Suprapubic skin (tissue), 3 donors: ENCODE data around the gene ERCC1.

Experiments
- POLR2A ChIP-seq, 2 donors: fragments of 450-650 bp; IDR thresholded peaks; one replicate each; pipeline ENCODE4 v1.6.1; 2017; ENCODE audit warnings: antibody characterized with exemption in 2 of 2, mild to moderate bottlenecking in 2 of 2, moderate library complexity in 2 of 2
- TF ChIP-seq, protein P1 (sequence below), 2 donors: fragments of 200-600 bp in 1 of 2; fragments of 450-650 bp in 1 of 2; sonication (generic) in 1 of 2; IDR thresholded peaks; one replicate each; pipeline ENCODE4 v1.5.1; 2016 to 2019; ENCODE audit warnings: antibody characterized with exemption in 2 of 2, mild to moderate bottlenecking in 1 of 2, moderate library complexity in 1 of 2

DNA sequence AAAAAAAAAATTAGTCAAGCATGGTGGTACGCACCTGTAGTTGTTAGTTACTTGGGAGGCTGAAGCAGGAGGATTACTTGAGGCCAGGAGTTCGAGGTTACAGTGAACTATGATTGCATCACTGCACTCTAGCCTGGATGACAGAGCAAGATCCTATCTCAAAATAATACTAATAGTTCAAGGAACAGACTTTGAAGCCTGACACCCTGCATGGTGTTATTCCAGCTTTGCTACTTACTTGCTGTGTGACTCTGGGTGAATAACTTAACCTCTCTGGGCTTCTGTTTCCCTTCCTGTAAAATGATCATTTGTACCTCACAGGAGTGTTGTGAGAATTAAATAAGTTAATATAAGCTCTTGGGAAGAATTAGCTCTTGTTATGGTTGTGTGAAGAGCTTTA, 40.6 kb upstream of the ERCC1 start:
- TF ChIP-seq, protein P1, sequence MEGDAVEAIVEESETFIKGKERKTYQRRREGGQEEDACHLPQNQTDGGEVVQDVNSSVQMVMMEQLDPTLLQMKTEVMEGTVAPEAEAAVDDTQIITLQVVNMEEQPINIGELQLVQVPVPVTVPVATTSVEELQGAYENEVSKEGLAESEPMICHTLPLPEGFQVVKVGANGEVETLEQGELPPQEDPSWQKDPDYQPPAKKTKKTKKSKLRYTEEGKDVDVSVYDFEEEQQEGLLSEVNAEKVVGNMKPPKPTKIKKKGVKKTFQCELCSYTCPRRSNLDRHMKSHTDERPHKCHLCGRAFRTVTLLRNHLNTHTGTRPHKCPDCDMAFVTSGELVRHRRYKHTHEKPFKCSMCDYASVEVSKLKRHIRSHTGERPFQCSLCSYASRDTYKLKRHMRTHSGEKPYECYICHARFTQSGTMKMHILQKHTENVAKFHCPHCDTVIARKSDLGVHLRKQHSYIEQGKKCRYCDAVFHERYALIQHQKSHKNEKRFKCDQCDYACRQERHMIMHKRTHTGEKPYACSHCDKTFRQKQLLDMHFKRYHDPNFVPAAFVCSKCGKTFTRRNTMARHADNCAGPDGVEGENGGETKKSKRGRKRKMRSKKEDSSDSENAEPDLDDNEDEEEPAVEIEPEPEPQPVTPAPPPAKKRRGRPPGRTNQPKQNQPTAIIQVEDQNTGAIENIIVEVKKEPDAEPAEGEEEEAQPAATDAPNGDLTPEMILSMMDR (IDR thresholded peaks at IDR 0.05) = no peak
- no peak for TF ChIP-seq POLR2A (IDR thresholded peaks at IDR 0.05)
